Keratinocyte (primary cell): Measurements from ENCODE around the gene ERCC8. TPM values are rescaled to one million over a fixed set of nuclear protein-coding genes. Genes with fewer than 3 reads are reported as not detected.

Experiments
- DNase-seq: peaks from one replicate; pipeline ENCODE4 v3.0.0-alpha.2; 2011; ENCODE audit warnings: low read depth, missing footprints, low spot score
- FAIRE-seq: peaks from 2 replicates; lab custom pipeline; 2011; peaks lifted over from hg19 to GRCh38; lab: Jason Lieb, UNC
- H2AFZ ChIP-seq: 2 replicates; pipeline ENCODE4 v1.6.0; 2012; ENCODE audit warnings: low read length, control low read depth, inconsistent platforms; ENCODE audit not compliant: control insufficient read depth
- H3K27ac ChIP-seq: 2 replicates; pipeline ENCODE4 v1.5.1; 2011; ENCODE audit warnings: low read length; ENCODE audit not compliant: control insufficient read depth, insufficient read depth
- H3K27me3 ChIP-seq: 3 replicates; pipeline ENCODE4 v1.6.0; 2011; ENCODE audit warnings: low read length; ENCODE audit not compliant: control insufficient read depth, insufficient read depth; ENCODE audit errors: extremely low read depth
- H3K36me3 ChIP-seq, 2 experiments: 2 replicates in 1 of 2; 3 replicates in 1 of 2; pipeline ENCODE4 v1.5.1; 2011; ENCODE audit warnings: low read length in 2 of 2, mild to moderate bottlenecking in 1 of 2; ENCODE audit not compliant: control insufficient read depth in 2 of 2, insufficient read depth in 2 of 2; ENCODE audit errors: extremely low read depth in 1 of 2
- H3K4me1 ChIP-seq: 3 replicates; pipeline ENCODE4 v1.5.1; 2011; ENCODE audit warnings: low read length; ENCODE audit not compliant: control insufficient read depth, insufficient read depth; ENCODE audit errors: extremely low read depth
- H3K4me2 ChIP-seq: 3 replicates; pipeline ENCODE4 v1.6.0; 2011; ENCODE audit warnings: low read depth, low read length; ENCODE audit not compliant: control insufficient read depth, insufficient read depth; ENCODE audit errors: extremely low read depth
- H3K4me3 ChIP-seq, 3 experiments: fragments of 200-600 bp in 1 of 3; sonication (generic) in 1 of 3; 2 replicates in 2 of 3; 3 replicates in 1 of 3; pipeline ENCODE4 v1.5.1; 2011 to 2016; ENCODE audit warnings: low read length in 3 of 3, mild to moderate bottlenecking in 3 of 3, control low read depth in 2 of 3, inconsistent platforms in 1 of 3, low read depth in 1 of 3, mixed read lengths in 1 of 3, mixed run types in 1 of 3, moderate library complexity in 1 of 3; ENCODE audit not compliant: control insufficient read depth in 2 of 3, insufficient read depth in 2 of 3; ENCODE audit errors: extremely low read depth in 1 of 3
- H3K79me2 ChIP-seq: 2 replicates; pipeline ENCODE4 v1.6.0; 2012; ENCODE audit warnings: low read length; ENCODE audit not compliant: control insufficient read depth, insufficient read depth
- H3K9ac ChIP-seq: 3 replicates; pipeline ENCODE4 v1.6.0; 2011; ENCODE audit warnings: low read length; ENCODE audit not compliant: control insufficient read depth, insufficient read depth; ENCODE audit errors: extremely low read depth
- H3K9me1 ChIP-seq: 3 replicates; pipeline ENCODE4 v1.6.0; 2011; ENCODE audit warnings: low read length; ENCODE audit not compliant: control insufficient read depth, insufficient read depth; ENCODE audit errors: extremely low read depth
- H3K9me3 ChIP-seq: 2 replicates; pipeline ENCODE4 v1.5.1; 2012; ENCODE audit warnings: low read depth, low read length; ENCODE audit not compliant: control insufficient read depth
- H4K20me1 ChIP-seq: 3 replicates; pipeline ENCODE4 v1.6.0; 2011; ENCODE audit warnings: low read length; ENCODE audit not compliant: control insufficient read depth, insufficient read depth; ENCODE audit errors: extremely low read depth
- CTCF ChIP-seq, 3 experiments: IDR thresholded peaks in 1 of 3; conservative IDR thresholded peaks in 1 of 3; optimal IDR thresholded peaks in 1 of 3; 2 replicates in 2 of 3; 3 replicates in 1 of 3; pipeline versions ENCODE3 to v1.5.1; 2011; ENCODE audit warnings: low read length in 3 of 3, mild to moderate bottlenecking in 3 of 3, moderate library complexity in 2 of 3, control low read depth in 1 of 3, inconsistent platforms in 1 of 3; ENCODE audit not compliant: insufficient read depth in 2 of 3; ENCODE audit errors: extremely low read depth in 1 of 3
- EZH2 ChIP-seq: IDR thresholded peaks from one replicate; pipeline ENCODE4 v1.6.1; 2012; ENCODE audit warnings: inconsistent platforms, mild to moderate bottlenecking, low read length, moderate library complexity
- dilution Hi-C: fragments of 300-500 bp; cut with MboI; formaldehyde crosslinking; loops from one replicate; pipeline ENCODE4 v1.7.0; 2020; ENCODE audit warnings: low sequenced_read_pairs; ENCODE audit not compliant: extremely low pct_ligation_motif_present
- polyA plus RNA-seq, 5 experiments: library from polyadenylated mRNA; depleted of rRNA in 3 of 5; stranded (reverse) in 3 of 5; stranded (forward) in 1 of 5; unstranded in 1 of 5; fragments of >200 nt; gene quantifications; 1 replicate in 1 of 5; 2 replicates in 3 of 5; 3 replicates in 1 of 5; pipeline versions ENCODE4 v1.2.1 to v1.2.3, GENCODE V29; 2011 to 2012; ENCODE audit warnings: missing spikeins in 2 of 5, low read depth in 1 of 5, low replicate concordance in 1 of 5

The ERCC8 gene
- polyA plus RNA-seq, 1 donor (not counting 4 experiments of a cell fraction or from before 2014, with no cell fraction given), result 16.6 TPM

- H3K4me3 ChIP-seq, result no peak overlapping the region
- no peak for FAIRE-seq
Measured at GRCh38 chr5:60918466-60918865, 26.4 kb downstream of the ERCC8 start.

GRCh38 chr5:60916646-60917045 is 28.2 kb downstream of the ERCC8 start:
- FAIRE-seq (no peak), DNase-seq (peak; percentile 13)
- no peaks in the 10 kb centered on the region for H3K4me1 ChIP-seq
- no peaks in the 10 kb centered on the region for H3K36me3 ChIP-seq
- H3K27me3 ChIP-seq, result no peaks in the 10 kb centered on the region
- H2AFZ ChIP-seq, result no peak overlapping the region
- no peaks in the 10 kb centered on the region for H3K9me1 ChIP-seq
- H3K9ac ChIP-seq, result no peak overlapping the region
- no peaks in the 10 kb centered on the region for H3K79me2 ChIP-seq
- dilution Hi-C loops, result no loop called here
- TF ChIP-seq EZH2, result no peak
- no peak for TF ChIP-seq CTCF (optimal IDR thresholded peaks at IDR 0.05 in 1 of 3, IDR thresholded peaks at IDR 0.05 in 1 of 3, conservative IDR thresholded peaks at IDR 0.05 in 1 of 3; ENCODE audit: extremely low read depth in 1 of 3, insufficient read depth in 2 of 3, low read length in 3 of 3)
- H3K4me3 ChIP-seq, result no peak overlapping the region
- H3K27ac ChIP-seq, result no peak overlapping the region
- H3K9me3 ChIP-seq, result no peaks in the 10 kb centered on the region
- no peak overlapping the region for H3K4me2 ChIP-seq
- H4K20me1 ChIP-seq, result no peaks in the 10 kb centered on the region

More at GRCh38 chr5:60918466-60918865, 26.4 kb downstream of the ERCC8 start:
- no peaks in the 10 kb centered on the region for H3K79me2 ChIP-seq
- no peaks in the 10 kb centered on the region for H4K20me1 ChIP-seq
- no peak for DNase-seq
- H3K9me1 ChIP-seq, result no peaks in the 10 kb centered on the region
- no peak overlapping the region for H3K27ac ChIP-seq
- no peaks in the 10 kb centered on the region for H3K4me1 ChIP-seq
- H3K27me3 ChIP-seq, result no peaks in the 10 kb centered on the region
- TF ChIP-seq EZH2, result no peak
- H3K9ac ChIP-seq, result no peak overlapping the region
- dilution Hi-C loops, result no loop called here
- H3K36me3 ChIP-seq, result no peaks in the 10 kb centered on the region
- H3K4me2 ChIP-seq, result no peak overlapping the region
- no peaks in the 10 kb centered on the region for H3K9me3 ChIP-seq
- H2AFZ ChIP-seq, result no peak overlapping the region

- Histone ChIP-seq H3K27ac (no peak overlapping the region), H3K27me3 (no peaks in the 10 kb centered on the region), H3K36me3 (no peaks in the 10 kb centered on the region), H3K9me3 (no peaks in the 10 kb centered on the region), H3K79me2 (no peaks in the 10 kb centered on the region), H4K20me1 (no peaks in the 10 kb centered on the region), H3K4me2 (no peak overlapping the region), H3K4me3 (no peak overlapping the region), H3K9ac (no peak overlapping the region), H3K4me1 (no peaks in the 10 kb centered on the region), H3K9me1 (no peaks in the 10 kb centered on the region), H2AFZ (no peak overlapping the region)
- dilution Hi-C loops, result no loop called here
- DNase-seq (no peak), FAIRE-seq (peak; percentile 5)
- no peak for TF ChIP-seq CTCF (optimal IDR thresholded peaks at IDR 0.05 in 1 of 3, IDR thresholded peaks at IDR 0.05 in 1 of 3, conservative IDR thresholded peaks at IDR 0.05 in 1 of 3; ENCODE audit: extremely low read depth in 1 of 3, insufficient read depth in 2 of 3, low read length in 3 of 3)
- no peak for TF ChIP-seq EZH2
Measured at GRCh38 chr5:60903356-60903755, 41.5 kb downstream of the ERCC8 start.
